CD4-positive, alpha-beta T cell treated with Interleukin-6 at 100 ng/mL for 8 hours (primary cell): Measurements from ENCODE around the gene INPP5B.

Source experiments
- DNase-seq: peaks from one replicate; pipeline ENCODE4 v3.0.0-alpha.2; 2020; ENCODE audit warnings: mixed read lengths, low spot score

The INPP5B gene

GRCh38 chr1:37831109-37831508 is 115.7 kb downstream of the INPP5B start:
- no peak for DNase-seq

GRCh38 chr1:37828410-37829074 is 118.3 kb downstream of the INPP5B start:
- no peak for DNase-seq

DNA sequence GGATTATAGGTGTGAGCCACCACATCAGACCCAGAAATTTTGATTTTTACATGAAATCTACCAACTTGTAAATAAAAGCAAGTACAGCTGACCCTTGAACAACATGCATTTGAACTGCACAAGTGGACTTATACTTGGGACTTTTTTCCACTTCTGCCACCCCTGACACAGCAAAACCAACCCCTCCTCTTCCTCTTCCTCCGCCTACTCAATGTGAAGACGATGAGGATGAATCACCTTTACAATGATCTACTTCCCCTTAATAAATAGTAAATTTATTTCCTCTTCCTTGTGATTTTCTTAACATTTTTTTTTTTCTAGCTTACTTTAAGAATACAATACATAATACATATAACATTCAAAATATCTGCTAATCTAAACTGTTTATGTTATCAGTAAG is 121.3 kb downstream of the INPP5B start:
- DNase-seq: no peak

- DNase-seq: no peak
Observed at GRCh38 chr1:37824001-37824400, 122.9 kb downstream of the INPP5B start.

DNA sequence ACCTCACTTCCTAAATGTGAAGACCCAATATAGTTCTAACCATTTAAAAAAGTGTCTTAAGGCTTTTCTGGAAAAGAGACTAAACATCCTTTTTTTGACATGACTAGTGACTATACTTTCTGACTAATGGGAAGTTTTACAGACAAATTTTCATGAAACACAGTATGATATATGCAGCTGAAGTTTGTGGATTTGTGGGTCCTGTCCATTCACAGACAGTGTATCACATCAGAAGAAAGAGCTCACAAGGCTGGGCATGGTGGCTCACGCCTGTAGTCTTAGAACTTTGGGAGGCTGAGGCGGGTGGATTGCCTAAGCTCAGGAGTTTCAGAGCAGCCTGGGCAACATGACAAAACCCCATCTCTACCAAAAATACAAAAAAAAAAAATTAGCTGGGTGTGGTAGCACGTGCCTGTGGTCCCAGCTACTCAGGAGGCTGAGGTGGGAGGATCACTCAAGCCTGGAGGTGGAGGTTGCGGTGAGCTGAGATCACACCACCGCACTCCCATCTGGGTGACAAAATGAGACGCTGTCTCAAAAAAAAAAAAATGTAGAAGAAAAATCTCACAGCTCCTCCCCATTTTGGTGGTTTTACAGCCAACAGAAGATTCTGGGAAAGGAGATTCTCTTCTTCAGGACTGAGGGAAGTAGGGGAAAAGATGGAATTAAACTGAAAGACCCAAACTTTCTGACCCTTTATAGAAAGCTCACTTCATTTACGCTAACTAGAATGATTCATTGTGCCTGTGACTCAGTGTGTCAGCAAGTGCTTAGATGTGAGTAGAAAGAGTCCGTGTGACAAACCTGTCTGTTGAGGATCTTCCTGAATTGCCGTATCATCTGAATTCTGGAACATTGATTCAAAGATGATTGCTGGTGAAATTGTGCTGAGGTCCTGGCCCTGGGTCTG is 123.7 kb downstream of the INPP5B start:
- DNase-seq: no peak

- no peak for DNase-seq
Observed at GRCh38 chr1:37821481-37821880, 125.4 kb downstream of the INPP5B start.

DNA sequence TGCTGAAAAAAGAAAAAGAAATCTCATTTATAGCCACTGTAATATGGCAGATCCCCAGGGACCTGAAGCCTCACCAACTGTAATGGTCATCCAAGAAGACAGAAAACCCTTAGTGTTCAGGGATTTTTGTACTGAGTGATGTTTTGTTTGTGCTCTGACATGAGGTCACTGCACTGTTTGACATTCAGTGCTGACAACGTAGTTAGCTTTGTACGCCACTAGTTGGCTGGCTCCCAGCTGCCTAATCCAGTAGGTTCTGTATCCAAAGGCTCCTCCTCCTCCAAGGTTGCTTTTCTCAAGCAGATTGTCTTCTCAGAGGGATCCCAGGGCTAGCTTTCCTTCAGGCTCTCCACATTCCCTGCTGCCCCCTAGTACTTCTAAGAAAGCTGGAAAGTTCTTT is 129.4 kb downstream of the INPP5B start:
- no peak for DNase-seq

- DNase-seq: no peak
Observed at GRCh38 chr1:37814252-37814651, 132.6 kb downstream of the INPP5B start.

DNA sequence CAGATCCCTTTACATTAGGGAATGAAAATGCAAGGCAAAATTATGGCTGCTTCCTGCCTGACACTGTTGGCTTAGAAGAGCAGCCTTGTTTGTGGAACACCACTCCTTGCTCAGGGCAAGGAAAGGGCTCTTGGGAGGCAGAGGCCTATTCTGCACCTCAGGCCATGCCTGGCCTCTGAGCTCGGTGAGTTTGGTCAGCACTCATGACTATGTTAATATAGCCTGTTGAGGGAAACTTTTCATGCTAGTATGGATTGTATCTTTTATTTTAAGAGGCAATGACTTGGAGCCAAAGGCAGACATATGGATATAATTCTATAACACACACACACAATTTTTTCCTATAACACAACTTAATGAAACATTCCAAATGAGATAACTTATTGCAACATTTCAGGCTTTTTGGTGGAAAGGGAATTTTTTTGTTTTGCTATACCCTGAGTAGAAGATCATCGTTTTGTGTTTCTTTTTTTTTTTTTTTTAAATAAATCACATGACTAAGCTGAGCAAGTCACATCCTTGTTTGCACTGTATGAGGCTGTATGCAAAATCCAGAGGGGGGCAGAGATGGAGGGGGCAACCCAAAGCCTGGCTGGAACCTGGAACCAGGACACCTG is 133.2 kb downstream of the INPP5B start:
- no peak for DNase-seq

DNA sequence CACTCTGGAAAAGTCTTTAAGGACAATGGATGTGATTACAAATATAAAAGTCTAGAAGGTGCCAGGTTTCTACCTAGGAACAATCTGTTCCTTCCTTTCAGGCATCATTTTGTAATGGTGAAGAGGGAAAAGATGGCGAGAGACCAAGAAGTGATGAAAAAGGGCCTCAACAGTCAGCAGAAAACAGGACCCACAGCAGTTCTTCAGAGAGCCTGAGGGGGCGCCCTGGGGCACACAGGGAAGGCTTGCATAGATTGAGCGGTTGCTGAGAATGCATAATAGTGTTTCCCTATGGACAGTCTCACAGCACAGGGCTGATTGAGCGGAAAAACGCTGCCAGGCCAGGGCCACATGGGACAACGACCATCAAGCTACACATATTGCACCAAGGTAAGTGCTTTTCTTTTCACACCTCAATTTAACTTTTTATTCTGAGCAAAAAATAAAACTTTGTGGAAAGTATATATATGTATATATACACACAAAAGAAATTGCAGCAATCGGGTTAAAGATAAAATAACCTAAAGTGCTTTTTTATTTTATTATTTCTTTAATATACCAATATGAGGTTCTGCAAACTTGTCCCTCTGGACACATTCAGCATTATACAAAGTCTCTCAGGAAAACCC is 135.7 kb downstream of the INPP5B start:
- DNase-seq: peak; percentile 64
